HEK293 (cell line): Measurements from ENCODE around the gene TUBD1.

ENCODE experiments used
- CTCF ChIA-PET: fragments of 350-600 bp; formaldehyde crosslinking; extraction: SDS; loops from one replicate; lab custom pipeline; 2021; ENCODE audit warnings: antibody characterized with exemption; lab: Yijun Ruan, JAX
- POLR2A ChIA-PET: fragments of 300-600 bp; formaldehyde crosslinking; extraction: SDS; loops from one replicate; lab custom pipeline; 2020; ENCODE audit warnings: antibody characterized with exemption, inconsistent platforms; lab: Yijun Ruan, JAX
- H3K27ac ChIP-seq: fragments of 200-500 bp; sonication (Bioruptor generic); 2 replicates; pipeline ENCODE4 v1.5.1; 2014; ENCODE audit warnings: low read depth, low read length, control low read depth, inconsistent platforms; ENCODE audit errors: extremely low read depth
- H3K36me3 ChIP-seq, 2 experiments: fragments of 200-500 bp in 1 of 2; sonication (Bioruptor generic) in 1 of 2; 1 replicate in 1 of 2; 2 replicates in 1 of 2; pipeline ENCODE4 v1.5.1; 2014 to 2017; ENCODE audit warnings: inconsistent platforms in 2 of 2, low read length in 2 of 2; ENCODE audit not compliant: control insufficient read depth in 2 of 2, insufficient read depth in 1 of 2
- H3K4me1 ChIP-seq: fragments of 200-500 bp; sonication (Bioruptor generic); 2 replicates; pipeline ENCODE4 v1.5.1; 2014; ENCODE audit warnings: mild to moderate bottlenecking, low read length, inconsistent platforms; ENCODE audit not compliant: control insufficient read depth, insufficient read depth
- H3K4me3 ChIP-seq: 2 replicates; pipeline ENCODE4 v1.5.1; 2011; ENCODE audit warnings: low read depth, mild to moderate bottlenecking, control low read depth, low read length, moderate library complexity
- H3K9me3 ChIP-seq: fragments of 200-500 bp; sonication (Bioruptor generic); 2 replicates; pipeline ENCODE4 v1.5.1; 2014; ENCODE audit warnings: low read depth, low read length, inconsistent platforms; ENCODE audit not compliant: control insufficient read depth, insufficient read depth
- AEBP2 ChIP-seq: fragments of 450-650 bp; formaldehyde crosslinking; IDR thresholded peaks from 2 replicates; pipeline ENCODE4 v1.5.1; 2016; ENCODE audit warnings: missing biosample characterization, missing genetic modification characterization, borderline replicate concordance
- HOXC10 ChIP-seq: sonication (generic); formaldehyde crosslinking; IDR thresholded peaks from 2 replicates; pipeline ENCODE4 v1.8.1; 2023; ENCODE audit warnings: mild to moderate bottlenecking, missing genetic modification reagents
- IKZF3 ChIP-seq: fragments of 450-650 bp; IDR thresholded peaks from 2 replicates; pipeline ENCODE4 v1.5.0; 2018; ENCODE audit warnings: missing biosample characterization, mild to moderate bottlenecking, missing genetic modification characterization, moderate library complexity
- PRDM1 ChIP-seq: fragments of 450-650 bp; formaldehyde crosslinking; IDR thresholded peaks from 2 replicates; pipeline ENCODE4; 2016; ENCODE audit warnings: missing biosample characterization, missing genetic modification characterization
- REPIN1 ChIP-seq: fragments of 450-650 bp; formaldehyde crosslinking; IDR thresholded peaks from 2 replicates; pipeline ENCODE4 v1.5.1; 2017; ENCODE audit warnings: missing biosample characterization, missing genetic modification characterization, low read depth
- SP7 ChIP-seq: fragments of 450-650 bp; formaldehyde crosslinking; IDR thresholded peaks from 2 replicates; pipeline ENCODE4 v1.5.1; 2016; ENCODE audit warnings: missing biosample characterization, missing genetic modification characterization
- ZBTB17 ChIP-seq: fragments of 450-650 bp; formaldehyde crosslinking; IDR thresholded peaks from 2 replicates; pipeline ENCODE4 v1.5.1; 2016; ENCODE audit warnings: missing biosample characterization, missing genetic modification characterization
- ZBTB7A ChIP-seq: fragments of 450-650 bp; formaldehyde crosslinking; IDR thresholded peaks from 2 replicates; pipeline ENCODE4 v1.5.1; 2016; ENCODE audit warnings: low read depth, missing biosample characterization, missing genetic modification characterization
- ZFHX2 ChIP-seq: fragments of 450-650 bp; formaldehyde crosslinking; conservative IDR thresholded peaks from 2 replicates; pipeline ENCODE4 v1.5.1; 2016; ENCODE audit warnings: missing biosample characterization, missing genetic modification characterization
- ZNF121 ChIP-seq: fragments of 450-650 bp; formaldehyde crosslinking; IDR thresholded peaks from 2 replicates; pipeline ENCODE4 v1.5.1; 2016; ENCODE audit warnings: missing biosample characterization, missing genetic modification characterization
- ZNF214 ChIP-seq: fragments of 450-650 bp; formaldehyde crosslinking; IDR thresholded peaks from 2 replicates; pipeline ENCODE4 v1.5.1; 2017; ENCODE audit warnings: missing biosample characterization, mild to moderate bottlenecking, missing genetic modification characterization, borderline replicate concordance
- ZNF23 ChIP-seq: fragments of 450-650 bp; formaldehyde crosslinking; IDR thresholded peaks from 2 replicates; pipeline ENCODE4 v1.5.1; 2016; ENCODE audit warnings: missing biosample characterization, missing genetic modification characterization, borderline replicate concordance
- ZNF544 ChIP-seq: fragments of 450-650 bp; formaldehyde crosslinking; IDR thresholded peaks from 2 replicates; pipeline ENCODE4 v1.5.0; 2017; ENCODE audit warnings: missing biosample characterization, missing genetic modification characterization
- ZNF626 ChIP-seq: fragments of 450-650 bp; sonication (Bioruptor Pico); formaldehyde crosslinking; IDR thresholded peaks from 2 replicates; pipeline ENCODE4 v1.5.1; 2018; ENCODE audit warnings: missing biosample characterization, missing genetic modification characterization, inconsistent platforms
- TF ChIP-seq, protein P1 (sequence below): fragments of 450-650 bp; formaldehyde crosslinking; IDR thresholded peaks from 2 replicates; pipeline ENCODE4 v1.5.1; 2017; ENCODE audit warnings: missing biosample characterization, missing genetic modification characterization
- TF ChIP-seq, protein P2 (sequence below): fragments of 450-650 bp; formaldehyde crosslinking; IDR thresholded peaks from 2 replicates; pipeline ENCODE4 v1.5.1; 2017; ENCODE audit warnings: missing biosample characterization, mild to moderate bottlenecking, missing genetic modification characterization, moderate library complexity

The TUBD1 gene

DNA sequence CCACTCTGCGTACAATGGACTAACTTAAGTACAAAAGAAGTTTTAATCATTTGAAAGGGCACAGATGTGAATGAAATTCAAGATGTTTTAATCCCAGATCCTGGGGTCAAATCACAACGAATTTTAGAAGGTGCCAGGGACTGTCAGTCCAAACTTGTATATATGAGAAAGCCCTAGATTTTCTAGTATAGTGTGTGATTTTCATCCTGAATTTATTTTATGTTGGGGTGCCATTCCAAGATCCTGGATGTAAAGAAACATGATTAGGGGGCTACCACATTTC is 64.3 kb downstream of the TUBD1 start (continued):
- TF ChIP-seq AEBP2 (no peak), ZBTB17 (tag by site-specific recombination) (no peak), ZBTB7A (no peak), SP7 (tag by site-specific recombination) (no peak), REPIN1 (tag by site-specific recombination) (no peak), ZFHX2 (tag by site-specific recombination) (no peak), HOXC10 (CRISPR knock-in tag) (no peak), ZNF544 (no peak)

DNA sequence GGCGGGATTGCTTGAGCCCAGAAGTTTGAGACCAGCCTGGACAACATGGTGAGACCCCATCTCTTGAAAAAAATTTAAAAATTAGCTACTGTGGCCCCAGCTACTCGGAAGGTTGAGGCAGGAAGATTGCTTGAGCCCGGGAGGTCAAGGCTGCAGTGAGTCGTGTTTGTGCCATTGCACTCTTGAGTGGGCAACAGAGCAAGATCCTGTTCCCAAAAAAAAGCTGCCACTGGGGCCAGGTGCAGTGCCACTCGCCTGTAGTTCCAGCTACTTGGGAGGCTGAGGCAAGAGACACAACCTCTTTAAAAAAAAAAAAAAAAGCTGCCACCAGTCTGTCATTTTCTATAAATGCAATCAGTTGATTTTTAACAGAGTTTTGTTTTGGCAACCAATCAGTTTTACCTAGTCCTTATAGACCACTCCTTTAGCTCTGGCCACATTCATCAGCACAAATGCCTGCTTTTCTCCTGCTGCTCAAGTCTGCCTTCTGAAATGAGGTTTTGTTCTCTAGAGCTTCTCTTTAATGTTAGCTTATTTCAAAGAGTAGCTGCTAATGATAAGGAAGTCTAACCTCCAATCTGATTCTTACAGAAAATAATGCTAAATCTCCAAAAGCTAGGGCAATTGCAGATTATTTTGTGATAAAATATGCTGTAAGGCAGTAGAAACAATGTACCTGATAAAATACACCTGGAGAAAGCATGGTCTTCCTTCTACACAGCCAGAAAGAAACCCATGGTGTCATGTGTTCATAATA is 64.8 kb downstream of the TUBD1 start:
- Histone ChIP-seq H3K4me3 (no peak overlapping the region), H3K4me1 (peaks cover 37% of the 10 kb centered on the region), H3K9me3 (no peaks in the 10 kb centered on the region), H3K27ac (peak overlapping the region; percentile 95)
- ChIA-PET POLR2A (interaction anchor here (0.7 to 3.5 kb wide), 6 partner anchors 9 to 121 kb away, joined by 3 to 23 read pairs (median 5); partner anchors contain the start of genes PTRH2 and VMP1), CTCF (interaction anchor here (0.5 to 2.8 kb wide), 9 partner anchors 10 to 540 kb away, joined by 3 to 10 read pairs (median 4); no protein-coding TSS in a partner anchor)
- TF ChIP-seq ZNF23 (tag by site-specific recombination) (no peak), ZNF214 (no peak), ZNF626 (tag by site-specific recombination) (no peak), ZNF121 (tag by site-specific recombination) (peak; percentile 51; the same call in 1 of the 2 replicates)
- TF ChIP-seq, protein P1, sequence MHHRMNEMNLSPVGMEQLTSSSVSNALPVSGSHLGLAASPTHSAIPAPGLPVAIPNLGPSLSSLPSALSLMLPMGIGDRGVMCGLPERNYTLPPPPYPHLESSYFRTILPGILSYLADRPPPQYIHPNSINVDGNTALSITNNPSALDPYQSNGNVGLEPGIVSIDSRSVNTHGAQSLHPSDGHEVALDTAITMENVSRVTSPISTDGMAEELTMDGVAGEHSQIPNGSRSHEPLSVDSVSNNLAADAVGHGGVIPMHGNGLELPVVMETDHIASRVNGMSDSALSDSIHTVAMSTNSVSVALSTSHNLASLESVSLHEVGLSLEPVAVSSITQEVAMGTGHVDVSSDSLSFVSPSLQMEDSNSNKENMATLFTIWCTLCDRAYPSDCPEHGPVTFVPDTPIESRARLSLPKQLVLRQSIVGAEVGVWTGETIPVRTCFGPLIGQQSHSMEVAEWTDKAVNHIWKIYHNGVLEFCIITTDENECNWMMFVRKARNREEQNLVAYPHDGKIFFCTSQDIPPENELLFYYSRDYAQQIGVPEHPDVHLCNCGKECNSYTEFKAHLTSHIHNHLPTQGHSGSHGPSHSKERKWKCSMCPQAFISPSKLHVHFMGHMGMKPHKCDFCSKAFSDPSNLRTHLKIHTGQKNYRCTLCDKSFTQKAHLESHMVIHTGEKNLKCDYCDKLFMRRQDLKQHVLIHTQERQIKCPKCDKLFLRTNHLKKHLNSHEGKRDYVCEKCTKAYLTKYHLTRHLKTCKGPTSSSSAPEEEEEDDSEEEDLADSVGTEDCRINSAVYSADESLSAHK (tag by site-specific recombination), result no peak
- TF ChIP-seq, all 188 proteins: peak for 1
- no peaks in the 10 kb centered on the region; a peak in 1 of 3 replicates for H3K36me3 ChIP-seq

GRCh38 chr17:59826706-59827453 is 65.9 kb downstream of the TUBD1 start:
- H3K4me1 ChIP-seq, result peaks cover 35% of the 10 kb centered on the region
- no peak overlapping the region for H3K4me3 ChIP-seq
- POLR2A ChIA-PET, result interaction anchor here (1.7 to 3.5 kb wide), 2 partner anchors 11 to 15 kb away, joined by 5 to 23 read pairs; no protein-coding TSS in a partner anchor

More at GRCh38 chr17:59826706-59827453, 65.9 kb downstream of the TUBD1 start:
- H3K27ac ChIP-seq, result no peak overlapping the region
- CTCF ChIA-PET, result interaction anchor here (0.8 to 2.8 kb wide), 4 partner anchors 9 to 71 kb away, joined by 3 to 10 read pairs (median 4); no protein-coding TSS in a partner anchor
- no peaks in the 10 kb centered on the region for H3K9me3 ChIP-seq
- no peaks in the 10 kb centered on the region; a peak in 1 of 3 replicates for H3K36me3 ChIP-seq
- TF ChIP-seq, protein P2, sequence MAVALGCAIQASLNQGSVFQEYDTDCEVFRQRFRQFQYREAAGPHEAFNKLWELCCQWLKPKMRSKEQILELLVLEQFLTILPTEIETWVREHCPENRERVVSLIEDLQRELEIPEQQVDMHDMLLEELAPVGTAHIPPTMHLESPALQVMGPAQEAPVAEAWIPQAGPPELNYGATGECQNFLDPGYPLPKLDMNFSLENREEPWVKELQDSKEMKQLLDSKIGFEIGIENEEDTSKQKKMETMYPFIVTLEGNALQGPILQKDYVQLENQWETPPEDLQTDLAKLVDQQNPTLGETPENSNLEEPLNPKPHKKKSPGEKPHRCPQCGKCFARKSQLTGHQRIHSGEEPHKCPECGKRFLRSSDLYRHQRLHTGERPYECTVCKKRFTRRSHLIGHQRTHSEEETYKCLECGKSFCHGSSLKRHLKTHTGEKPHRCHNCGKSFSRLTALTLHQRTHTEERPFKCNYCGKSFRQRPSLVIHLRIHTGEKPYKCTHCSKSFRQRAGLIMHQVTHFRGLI (tag by site-specific recombination), result no peak
- TF ChIP-seq IKZF3 (tag by site-specific recombination) (0 out of 2 replicates have a peak, but pooled peaks have one; percentile 40), PRDM1 (peak; percentile 89), ZNF121 (tag by site-specific recombination) (peak; percentile 29; the same call in 1 of the 2 replicates)
